ENCODE measurements around the gene NEK6. TPM values are rescaled to one million over a fixed set of nuclear protein-coding genes. Genes with fewer than 3 reads are reported as not detected.

The NEK6 gene
- total RNA-seq, 1 experiment from 2014 or later: 66.6 TPM

DNA sequence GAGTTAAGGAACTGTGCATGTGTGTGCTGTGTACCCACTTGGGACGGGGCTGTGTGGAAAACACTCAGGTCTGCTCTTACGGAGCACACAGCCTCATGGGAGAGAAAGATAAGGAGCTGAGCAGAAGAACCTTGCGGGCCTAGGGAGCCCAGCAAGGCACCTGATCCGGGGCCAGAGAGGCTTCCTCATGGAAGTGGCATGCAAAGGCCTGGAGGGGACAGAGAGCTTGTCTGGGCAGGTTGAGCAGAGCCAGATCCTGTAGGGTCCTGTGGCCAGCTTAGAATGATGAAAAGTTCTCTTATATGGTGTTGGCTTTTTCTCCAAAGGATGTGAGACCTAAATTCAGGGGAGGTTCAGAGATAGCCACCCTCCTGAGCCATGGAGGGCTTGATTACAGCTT lies 45.2 kb downstream of the NEK6 start:
- Mint-ChIP-seq H3K27ac (ENCODE audit: unreplicated experiment) (no peak overlapping the region), H3K4me3 (ENCODE audit: unreplicated experiment) (no peak overlapping the region), H3K27me3 (ENCODE audit: insufficient read depth, unreplicated experiment) (no peaks in the 10 kb centered on the region), H3K36me3 (ENCODE audit: insufficient read depth, unreplicated experiment) (peaks cover 46% of the 10 kb centered on the region), H3K9me3 (ENCODE audit: unreplicated experiment) (no peaks in the 10 kb centered on the region), H3K4me1 (ENCODE audit: low read depth, unreplicated experiment) (peaks cover 16% of the 10 kb centered on the region)
- intact Hi-C loops (cut with micrococcal nuclease; ENCODE audit: unreplicated experiment): no loop called here
- POLR2A ChIA-PET: no interaction called here
- no peaks in the 10 kb centered on the region; the same call in 1 of the 2 replicates for H3K36me3 ChIP-seq (ENCODE audit: control insufficient read depth, insufficient read depth, low read length)
- H3K4me3 ChIP-seq (ENCODE audit: low read depth, low read length): no peak overlapping the region
- no peaks in the 10 kb centered on the region for H3K9me3 ChIP-seq
- no peak for DNase-seq
- H3K4me1 ChIP-seq: peaks cover 25% of the 10 kb centered on the region
- H3K27me3 ChIP-seq (replicated peaks; ENCODE audit: control insufficient read depth, insufficient read depth, low read length): no peaks in the 10 kb centered on the region
- CTCF ChIA-PET: interaction anchor here (0.6 to 0.7 kb wide), 2 partner anchors 169 to 1195 kb away, joined by 3 read pairs; no protein-coding TSS in a partner anchor
- TF ChIP-seq, protein P1, sequence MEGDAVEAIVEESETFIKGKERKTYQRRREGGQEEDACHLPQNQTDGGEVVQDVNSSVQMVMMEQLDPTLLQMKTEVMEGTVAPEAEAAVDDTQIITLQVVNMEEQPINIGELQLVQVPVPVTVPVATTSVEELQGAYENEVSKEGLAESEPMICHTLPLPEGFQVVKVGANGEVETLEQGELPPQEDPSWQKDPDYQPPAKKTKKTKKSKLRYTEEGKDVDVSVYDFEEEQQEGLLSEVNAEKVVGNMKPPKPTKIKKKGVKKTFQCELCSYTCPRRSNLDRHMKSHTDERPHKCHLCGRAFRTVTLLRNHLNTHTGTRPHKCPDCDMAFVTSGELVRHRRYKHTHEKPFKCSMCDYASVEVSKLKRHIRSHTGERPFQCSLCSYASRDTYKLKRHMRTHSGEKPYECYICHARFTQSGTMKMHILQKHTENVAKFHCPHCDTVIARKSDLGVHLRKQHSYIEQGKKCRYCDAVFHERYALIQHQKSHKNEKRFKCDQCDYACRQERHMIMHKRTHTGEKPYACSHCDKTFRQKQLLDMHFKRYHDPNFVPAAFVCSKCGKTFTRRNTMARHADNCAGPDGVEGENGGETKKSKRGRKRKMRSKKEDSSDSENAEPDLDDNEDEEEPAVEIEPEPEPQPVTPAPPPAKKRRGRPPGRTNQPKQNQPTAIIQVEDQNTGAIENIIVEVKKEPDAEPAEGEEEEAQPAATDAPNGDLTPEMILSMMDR (IDR thresholded peaks at IDR 0.05; ENCODE audit: insufficient read depth in 1 of 2, low read depth in 1 of 2, low read length in 1 of 2, severe bottlenecking in 1 of 2, unreplicated experiment in 1 of 2): no peak
- no TSS peak for BruUV-seq (replicated peaks)

DNA sequence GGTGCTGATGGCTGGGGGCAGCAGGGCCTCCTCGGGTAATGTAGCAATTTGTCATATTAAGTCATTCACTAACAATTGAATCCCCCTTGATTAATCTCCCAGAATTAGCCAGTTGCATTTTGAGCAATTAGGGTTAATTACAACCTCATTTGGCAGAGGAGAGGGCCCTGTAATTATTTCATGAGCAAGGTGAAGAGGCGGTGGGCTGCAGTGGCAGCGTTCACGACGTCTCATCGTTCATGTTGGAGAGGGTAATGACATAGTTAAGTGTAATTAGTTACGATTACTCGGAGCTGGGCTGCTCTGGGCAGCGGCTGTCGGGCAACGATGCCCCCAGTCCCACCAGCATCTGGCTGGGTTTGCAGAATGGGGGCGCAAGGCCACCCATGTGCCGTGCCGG lies 46.0 kb downstream of the NEK6 start:
- no peak overlapping the region for H3K4me3 Mint-ChIP-seq (ENCODE audit: unreplicated experiment)
- POLR2A ChIA-PET: no interaction called here
- CTCF ChIA-PET: interaction anchor here (1.3 kb wide), 1 partner anchor 170 kb away, joined by 3 read pairs; no protein-coding TSS in a partner anchor
- no peak for DNase-seq
- peaks cover 16% of the 10 kb centered on the region for H3K4me1 Mint-ChIP-seq (ENCODE audit: low read depth, unreplicated experiment)
- TF ChIP-seq, protein P1 (IDR thresholded peaks at IDR 0.05; ENCODE audit: insufficient read depth in 1 of 2, low read depth in 1 of 2, low read length in 1 of 2, severe bottlenecking in 1 of 2, unreplicated experiment in 1 of 2): no peak
- Histone ChIP-seq H3K4me3 (ENCODE audit: low read depth, low read length) (no peak overlapping the region), H3K9me3 (no peaks in the 10 kb centered on the region), H3K4me1 (peaks cover 22% of the 10 kb centered on the region), H3K27me3 (replicated peaks; ENCODE audit: control insufficient read depth, insufficient read depth, low read length) (no peaks in the 10 kb centered on the region), H3K36me3 (ENCODE audit: control insufficient read depth, insufficient read depth, low read length) (no peaks in the 10 kb centered on the region; the same call in 1 of the 2 replicates)
- H3K9me3 Mint-ChIP-seq (ENCODE audit: unreplicated experiment): no peaks in the 10 kb centered on the region
- intact Hi-C loops (cut with micrococcal nuclease; ENCODE audit: unreplicated experiment): no loop called here
- H3K27ac Mint-ChIP-seq (ENCODE audit: unreplicated experiment): no peak overlapping the region
- H3K36me3 Mint-ChIP-seq (ENCODE audit: insufficient read depth, unreplicated experiment): peaks cover 46% of the 10 kb centered on the region
- no TSS peak for BruUV-seq (replicated peaks)
- H3K27me3 Mint-ChIP-seq (ENCODE audit: insufficient read depth, unreplicated experiment): no peaks in the 10 kb centered on the region

DNA sequence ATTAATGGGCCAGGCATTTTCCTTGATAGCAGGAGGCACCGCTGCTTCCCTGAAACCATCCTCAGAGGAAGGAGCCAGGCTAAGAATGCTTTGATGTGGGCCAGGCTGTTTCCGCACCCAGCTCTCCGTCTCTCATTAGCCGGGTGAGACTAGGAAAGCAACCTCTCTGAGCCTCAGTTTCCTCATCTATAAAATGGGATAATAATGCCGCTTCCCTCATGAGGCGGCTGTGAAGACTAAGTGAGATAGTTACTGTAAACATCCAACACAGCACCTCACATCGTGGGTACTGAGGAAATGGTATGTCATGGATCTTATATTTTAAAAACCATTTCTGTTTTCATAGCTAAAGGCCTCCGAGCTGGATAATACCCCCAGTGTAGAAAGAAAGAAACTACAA lies 46.5 kb downstream of the NEK6 start:
- CTCF ChIA-PET: interaction anchor here (1.3 kb wide), 1 partner anchor 170 kb away, joined by 3 read pairs; no protein-coding TSS in a partner anchor

More for the DNA sequence above, 46.5 kb downstream of the NEK6 start:
- Mint-ChIP-seq H3K4me3 (ENCODE audit: unreplicated experiment) (no peak overlapping the region), H3K27me3 (ENCODE audit: insufficient read depth, unreplicated experiment) (no peaks in the 10 kb centered on the region), H3K4me1 (ENCODE audit: low read depth, unreplicated experiment) (peaks cover 13% of the 10 kb centered on the region), H3K9me3 (ENCODE audit: unreplicated experiment) (no peaks in the 10 kb centered on the region), H3K36me3 (ENCODE audit: insufficient read depth, unreplicated experiment) (peaks cover 45% of the 10 kb centered on the region), H3K27ac (ENCODE audit: unreplicated experiment) (no peak overlapping the region)
- Histone ChIP-seq H3K27me3 (replicated peaks; ENCODE audit: control insufficient read depth, insufficient read depth, low read length) (no peaks in the 10 kb centered on the region), H3K4me3 (ENCODE audit: low read depth, low read length) (no peak overlapping the region), H3K9me3 (no peaks in the 10 kb centered on the region), H3K4me1 (peaks cover 22% of the 10 kb centered on the region), H3K36me3 (ENCODE audit: control insufficient read depth, insufficient read depth, low read length) (no peaks in the 10 kb centered on the region; the same call in 1 of the 2 replicates)
- POLR2A ChIA-PET: no interaction called here
- BruUV-seq (replicated peaks): no TSS peak
- TF ChIP-seq, protein P1 (IDR thresholded peaks at IDR 0.05; ENCODE audit: insufficient read depth in 1 of 2, low read depth in 1 of 2, low read length in 1 of 2, severe bottlenecking in 1 of 2, unreplicated experiment in 1 of 2): no peak
- intact Hi-C loops (cut with micrococcal nuclease; ENCODE audit: unreplicated experiment): no loop called here
- no peak for DNase-seq

Measured in Caco-2 (cell line).